T-helper 9 cell (primary cell): ENCODE measurements around the gene DDA1.
"Not testable (repeated sequence)": the region's sequence is repeated elsewhere in the genome, so short reads cannot be mapped to it uniquely, and the experiment has no call there.

Source experiments
- DNase-seq: peaks from one replicate; pipeline ENCODE4 v3.0.0-alpha.2; 2020

The DDA1 gene

DNA sequence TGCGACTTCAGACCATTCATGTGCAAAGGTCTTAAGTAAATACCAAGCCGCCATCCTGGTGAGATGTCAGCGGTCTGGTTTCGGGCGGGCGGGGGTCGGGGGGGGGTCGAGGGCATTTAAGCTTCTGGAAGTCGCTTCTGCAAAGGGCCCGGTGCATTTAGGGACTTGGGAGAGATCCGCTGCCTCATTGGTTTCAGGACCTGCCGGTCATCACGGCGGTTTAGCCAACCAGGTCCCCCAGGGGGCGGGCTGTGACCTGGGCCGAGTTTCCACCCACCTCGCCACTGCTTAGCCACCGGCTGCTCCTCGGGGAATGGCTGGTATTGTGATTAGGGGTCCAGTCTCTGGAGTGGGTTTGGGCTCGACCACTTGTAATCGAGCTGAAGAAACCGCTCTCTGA lies 19.9 kb upstream of the DDA1 start:
- no peak for DNase-seq

DNA sequence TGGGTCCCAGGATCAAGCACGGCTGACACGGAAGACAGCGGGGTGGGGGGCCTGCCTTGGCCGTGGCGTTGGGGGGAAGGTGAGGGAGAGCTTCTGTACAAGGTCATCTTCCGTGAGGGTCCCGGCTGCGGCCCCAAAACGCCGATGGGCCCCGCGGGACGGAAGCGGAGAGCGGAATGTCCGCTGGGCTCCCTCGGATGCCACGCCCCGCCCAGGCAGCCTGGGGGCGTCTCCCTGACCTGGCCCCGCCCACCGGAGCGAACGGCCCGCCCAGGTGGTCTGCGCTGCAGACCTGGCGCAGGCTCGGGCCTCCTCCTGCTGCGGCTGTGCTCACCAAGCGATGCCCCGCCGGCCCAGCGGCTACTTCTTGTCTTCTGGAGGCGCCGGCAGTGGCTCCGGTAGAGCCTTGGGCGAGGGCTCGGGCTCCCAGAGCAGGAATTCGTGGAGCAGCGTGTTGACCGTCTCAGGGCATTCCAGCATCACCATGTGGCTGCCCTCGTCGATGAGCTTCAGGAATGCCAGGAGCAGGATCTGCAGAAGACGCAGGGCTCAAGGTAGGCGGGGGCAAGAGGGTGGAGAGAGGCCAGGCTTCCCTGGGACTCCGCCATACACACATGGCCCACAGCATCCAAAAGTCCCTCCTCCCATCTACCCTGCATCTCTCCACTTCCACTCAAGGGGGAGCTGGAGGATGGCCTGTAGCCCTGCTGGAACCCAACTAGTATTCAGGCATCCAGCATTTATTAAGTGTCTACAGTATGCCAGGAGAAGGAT lies 16.9 kb upstream of the DDA1 start:
- peak; percentile 77 for DNase-seq

- DNase-seq: no peak
Measured at GRCh38 chr19:17293605-17294004, 15.8 kb upstream of the DDA1 start.

GRCh38 chr19:17294051-17294891 lies 15.1 kb upstream of the DDA1 start:
- DNase-seq: peak; percentile 48

DNA sequence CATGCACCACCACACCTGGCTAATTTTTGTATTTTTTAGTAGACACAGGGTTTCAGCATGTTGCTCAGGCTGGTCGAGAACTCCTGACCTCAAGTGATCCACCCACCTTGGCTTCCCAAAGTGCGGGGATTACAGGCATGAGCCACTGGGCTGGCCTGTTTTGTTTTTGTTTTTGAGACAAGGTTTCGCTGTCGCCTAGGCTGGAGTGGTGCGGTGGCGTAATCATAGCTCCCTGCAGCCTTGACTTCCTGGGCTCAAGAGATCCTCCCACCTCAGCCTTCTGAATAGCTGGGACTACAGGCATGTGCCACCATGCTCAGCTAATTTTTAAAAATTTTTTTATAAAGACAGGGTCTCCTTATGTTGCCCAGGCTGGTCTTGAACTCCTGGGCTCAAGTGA lies 13.8 kb upstream of the DDA1 start:
- not testable (repeated sequence) for DNase-seq

GRCh38 chr19:17296273-17296672 lies 13.1 kb upstream of the DDA1 start:
- DNase-seq: no peak

- no peak for DNase-seq
Measured at GRCh38 chr19:17296976-17297375, 12.4 kb upstream of the DDA1 start.

GRCh38 chr19:17300992-17301619 lies 8.3 kb upstream of the DDA1 start:
- DNase-seq: no peak

DNA sequence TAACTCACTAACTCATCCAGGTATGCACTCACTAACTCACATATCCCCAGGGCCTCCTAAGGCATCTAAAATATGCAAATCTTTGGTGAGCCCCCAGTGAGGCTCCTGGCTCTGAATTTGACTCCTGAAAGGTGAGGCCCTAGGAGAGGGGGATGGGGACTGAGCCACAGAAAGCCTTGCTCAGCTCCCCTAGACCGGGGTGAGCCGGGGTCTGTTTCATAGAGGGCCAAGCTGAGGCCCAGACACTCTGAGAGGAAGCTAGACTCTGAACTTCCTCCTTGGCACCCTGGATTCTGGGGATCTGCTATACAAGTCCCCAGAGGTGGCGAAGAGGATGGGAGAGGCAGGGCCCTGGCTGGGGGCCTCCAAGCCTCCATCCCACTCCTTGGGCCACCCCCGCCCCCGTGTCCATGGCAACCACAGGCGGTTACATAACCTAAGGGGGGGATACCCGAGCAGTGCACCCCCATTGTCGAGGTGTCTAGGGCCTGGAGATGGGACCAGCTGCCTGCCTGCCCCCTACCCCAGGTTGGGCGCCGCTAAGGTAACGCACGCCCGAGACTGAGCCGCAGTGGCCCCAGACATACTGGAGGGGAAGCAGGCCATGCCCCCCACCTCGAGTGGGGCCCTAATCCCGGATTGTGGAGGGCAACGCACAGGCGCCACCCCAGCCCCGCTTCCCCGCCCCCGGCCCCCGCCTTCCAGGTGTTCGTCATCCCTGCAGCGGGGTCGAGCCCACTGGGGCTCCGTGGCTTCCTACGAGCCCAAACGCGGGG lies 6.8 kb upstream of the DDA1 start:
- no peak for DNase-seq

- DNase-seq: peak; percentile 87
Measured at GRCh38 chr19:17303167-17303939, 6.0 kb upstream of the DDA1 start, which contains the start of gene ABHD8. Gene ABHD8, minus strand, starts transcription at chr19:17303425. Its CDS starts 1,809 bp downstream, at chr19:17301616.

- no peak for DNase-seq
Measured at GRCh38 chr19:17303940-17304267, 5.5 kb upstream of the DDA1 start.

GRCh38 chr19:17304386-17305215 lies 4.8 kb upstream of the DDA1 start:
- no peak for DNase-seq

- DNase-seq: no peak
Measured at GRCh38 chr19:17305216-17305516, 4.2 kb upstream of the DDA1 start.

DNA sequence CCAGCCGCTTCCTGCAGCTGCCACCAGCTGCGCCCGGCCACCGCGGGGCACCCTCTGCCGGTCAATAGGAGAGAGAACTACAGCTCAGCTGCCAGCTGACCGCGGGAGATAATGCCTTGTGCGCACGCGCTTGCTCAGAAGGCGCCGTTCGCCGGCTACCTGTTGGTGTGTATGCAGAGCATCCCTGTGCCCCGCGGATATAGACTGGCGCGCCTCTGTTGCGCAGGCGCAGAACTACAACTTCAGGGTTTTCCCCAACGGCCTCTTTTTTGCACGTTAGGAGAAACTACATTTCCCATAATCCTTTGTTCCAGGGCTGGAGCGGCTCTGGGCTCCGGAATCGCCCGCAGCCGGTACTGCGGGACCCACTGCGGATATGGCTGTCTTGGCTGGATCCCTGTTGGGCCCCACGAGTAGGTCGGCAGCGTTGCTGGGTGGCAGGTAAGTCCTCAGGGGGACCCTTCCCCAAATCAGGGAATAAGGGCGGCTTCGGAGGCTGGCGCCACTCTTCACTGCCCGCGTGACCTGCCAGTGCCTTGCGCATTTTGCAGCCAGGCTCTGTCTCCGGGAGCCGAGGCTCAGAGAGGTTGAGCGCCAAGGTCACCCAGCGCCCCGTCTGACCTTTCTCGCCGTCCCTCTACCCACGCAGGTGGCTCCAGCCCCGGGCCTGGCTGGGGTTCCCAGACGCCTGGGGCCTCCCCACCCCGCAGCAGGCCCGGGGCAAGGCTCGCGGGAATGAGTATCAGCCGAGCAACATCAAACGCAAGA lies 3.7 kb upstream of the DDA1 start, which contains the start of gene MRPL34:
Gene MRPL34, plus strand, starts transcription at position 356 of the 768 bp plus-strand sequence. Its CDS starts 21 bp downstream, at position 377.
- peak; percentile 85 for DNase-seq

- no peak for DNase-seq
Measured at GRCh38 chr19:17306285-17306714, 3.1 kb upstream of the DDA1 start.

DNA sequence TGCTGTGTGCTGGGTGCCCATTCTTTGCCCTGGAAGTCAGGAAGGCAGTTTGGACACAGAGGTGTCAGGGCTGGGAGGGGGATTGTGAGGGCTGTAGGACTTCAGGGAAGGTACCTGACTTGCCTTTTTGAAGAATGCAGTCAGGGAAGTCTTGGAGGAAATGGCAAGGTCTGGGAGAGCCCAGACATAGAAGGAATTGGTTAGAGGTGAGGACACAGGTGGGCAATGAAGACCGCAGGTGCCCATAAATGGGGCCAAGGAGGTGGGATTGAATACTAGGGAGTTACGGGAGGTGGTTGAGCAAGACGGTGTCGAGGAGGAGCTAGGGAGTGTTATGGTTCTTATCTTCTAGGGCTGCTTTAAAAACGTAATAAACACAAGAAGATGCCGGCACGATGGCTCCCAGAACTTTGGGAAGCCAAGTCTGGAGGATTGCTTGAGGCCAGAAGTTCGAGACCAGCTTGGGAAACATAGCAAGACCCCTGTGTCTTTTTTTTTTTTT lies 1.4 kb upstream of the DDA1 start:
- DNase-seq: no peak

GRCh38 chr19:17309965-17310461 lies 650 bp downstream of the DDA1 start:
- no peak for DNase-seq

- DNase-seq: no peak
Measured at GRCh38 chr19:17311455-17312188, 2.3 kb downstream of the DDA1 start.
